Measurements from ENCODE around the gene LMOD2. TPM values are rescaled to one million over a fixed set of nuclear protein-coding genes. Genes with fewer than 3 reads are reported as not detected.

Gene LMOD2
- polyA plus RNA-seq, 1 experiment = not detected

DNA sequence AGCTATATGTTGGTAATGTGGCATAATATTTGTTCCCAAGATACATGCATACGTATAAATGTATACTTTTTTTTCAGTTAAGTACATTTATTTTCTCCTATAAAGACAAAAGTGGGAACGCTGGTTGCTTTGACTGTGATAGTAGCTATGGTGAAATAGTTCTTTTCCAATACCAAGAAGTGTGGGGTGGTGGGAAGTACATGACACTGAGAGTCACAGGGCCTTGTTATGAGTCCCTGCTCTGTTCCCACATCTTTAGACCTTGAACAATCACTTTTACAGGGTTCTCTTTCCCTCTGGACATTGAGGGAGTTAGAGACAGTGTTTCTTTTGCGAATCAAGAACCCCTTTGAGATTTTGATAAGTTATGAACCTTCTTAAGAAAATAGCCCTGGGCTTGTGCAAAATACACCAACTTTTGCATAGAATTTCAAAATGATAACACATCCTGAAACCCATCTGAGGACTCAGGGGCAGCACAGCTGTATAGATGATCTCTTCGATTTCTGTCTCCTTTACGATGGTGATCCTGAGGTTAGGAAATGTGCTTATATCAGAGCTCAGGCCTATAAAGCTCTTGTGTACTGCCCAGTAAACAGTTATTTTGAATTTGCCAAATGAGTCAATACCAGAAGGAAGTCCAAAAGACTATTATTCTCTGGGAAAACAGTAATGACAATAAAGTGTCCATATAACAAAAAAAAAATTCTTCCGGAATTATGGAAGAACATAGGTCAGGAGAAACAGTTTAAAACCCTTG lies 1.1 kb downstream of the LMOD2 start:
- DNase-seq (ENCODE audit: low read depth) = no peak
- H3K4me3 ChIP-seq (ENCODE audit: low read depth, low read length) = no peak overlapping the region
- peaks cover 1% of the 10 kb centered on the region; the same call in 1 of the 2 replicates for H3K27me3 ChIP-seq (ENCODE audit: control insufficient read depth, insufficient read depth, low read length)
- ChIA-PET POLR2A (no interaction called here), CTCF (interaction anchor here (1.9 to 2.4 kb wide), 2 partner anchors 12 to 45 kb away, joined by 4 to 11 read pairs; no protein-coding TSS in a partner anchor)
- no peaks in the 10 kb centered on the region for H3K36me3 ChIP-seq (ENCODE audit: control insufficient read depth, insufficient read depth, low read length)
- TF ChIP-seq, protein P1, sequence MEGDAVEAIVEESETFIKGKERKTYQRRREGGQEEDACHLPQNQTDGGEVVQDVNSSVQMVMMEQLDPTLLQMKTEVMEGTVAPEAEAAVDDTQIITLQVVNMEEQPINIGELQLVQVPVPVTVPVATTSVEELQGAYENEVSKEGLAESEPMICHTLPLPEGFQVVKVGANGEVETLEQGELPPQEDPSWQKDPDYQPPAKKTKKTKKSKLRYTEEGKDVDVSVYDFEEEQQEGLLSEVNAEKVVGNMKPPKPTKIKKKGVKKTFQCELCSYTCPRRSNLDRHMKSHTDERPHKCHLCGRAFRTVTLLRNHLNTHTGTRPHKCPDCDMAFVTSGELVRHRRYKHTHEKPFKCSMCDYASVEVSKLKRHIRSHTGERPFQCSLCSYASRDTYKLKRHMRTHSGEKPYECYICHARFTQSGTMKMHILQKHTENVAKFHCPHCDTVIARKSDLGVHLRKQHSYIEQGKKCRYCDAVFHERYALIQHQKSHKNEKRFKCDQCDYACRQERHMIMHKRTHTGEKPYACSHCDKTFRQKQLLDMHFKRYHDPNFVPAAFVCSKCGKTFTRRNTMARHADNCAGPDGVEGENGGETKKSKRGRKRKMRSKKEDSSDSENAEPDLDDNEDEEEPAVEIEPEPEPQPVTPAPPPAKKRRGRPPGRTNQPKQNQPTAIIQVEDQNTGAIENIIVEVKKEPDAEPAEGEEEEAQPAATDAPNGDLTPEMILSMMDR (IDR thresholded peaks at IDR 0.05; ENCODE audit: insufficient read depth, low read depth, low read length) = no peak

DNA sequence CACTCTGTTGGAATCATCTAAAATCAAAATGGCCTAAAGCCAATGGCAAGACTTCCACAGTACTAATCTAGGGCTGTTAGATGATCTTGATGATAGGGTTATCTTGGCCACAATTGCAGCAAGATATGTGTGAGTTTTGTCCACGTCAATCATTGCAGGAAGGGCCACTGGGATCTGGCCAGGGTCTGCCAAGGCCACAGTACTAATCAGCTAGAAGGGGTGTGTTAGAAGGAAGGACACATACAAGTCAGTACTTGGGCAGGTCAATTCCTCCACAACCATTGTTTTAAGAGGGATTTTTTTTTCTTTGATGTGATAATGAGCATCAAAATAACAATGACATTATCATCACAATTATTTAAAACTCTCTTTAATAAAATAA lies 1.6 kb downstream of the LMOD2 start:
- Histone ChIP-seq H3K27me3 (ENCODE audit: control insufficient read depth, insufficient read depth, low read length) (peaks cover 5% of the 10 kb centered on the region), H3K4me3 (ENCODE audit: low read depth, low read length) (no peak overlapping the region), H3K36me3 (ENCODE audit: control insufficient read depth, insufficient read depth, low read length) (no peaks in the 10 kb centered on the region)
- DNase-seq (ENCODE audit: low read depth) = no peak
- ChIA-PET CTCF (interaction anchor here (1.9 kb wide), 1 partner anchor 44 kb away, joined by 4 read pairs; no protein-coding TSS in a partner anchor), POLR2A (no interaction called here)
- TF ChIP-seq, protein P1 (IDR thresholded peaks at IDR 0.05; ENCODE audit: insufficient read depth, low read depth, low read length) = no peak

GRCh38 chr7:123658023-123658422 lies 2.4 kb downstream of the LMOD2 start:
- TF ChIP-seq, protein P1 (IDR thresholded peaks at IDR 0.05; ENCODE audit: insufficient read depth, low read depth, low read length) = no peak
- Histone ChIP-seq H3K36me3 (ENCODE audit: control insufficient read depth, insufficient read depth, low read length) (no peaks in the 10 kb centered on the region), H3K27me3 (ENCODE audit: control insufficient read depth, insufficient read depth, low read length) (peaks cover 5% of the 10 kb centered on the region), H3K4me3 (ENCODE audit: low read depth, low read length) (no peak overlapping the region)
- ChIA-PET CTCF (no interaction called here), POLR2A (interaction anchor here (0.6 kb wide), 1 partner anchor 123 kb away, joined by 13 read pairs; no protein-coding TSS in a partner anchor)
- no peak for DNase-seq (ENCODE audit: low read depth)

- ChIA-PET CTCF (no interaction called here), POLR2A (no interaction called here)
- Histone ChIP-seq H3K36me3 (ENCODE audit: control insufficient read depth, insufficient read depth, low read length) (no peaks in the 10 kb centered on the region), H3K4me3 (ENCODE audit: low read depth, low read length) (no peak overlapping the region), H3K27me3 (ENCODE audit: control insufficient read depth, insufficient read depth, low read length) (peaks cover 5% of the 10 kb centered on the region)
- DNase-seq (ENCODE audit: low read depth) = no peak
- TF ChIP-seq, protein P1 (IDR thresholded peaks at IDR 0.05; ENCODE audit: insufficient read depth, low read depth, low read length) = no peak
Observed at GRCh38 chr7:123660514-123661354, 5.1 kb downstream of the LMOD2 start.

GRCh38 chr7:123661765-123662164 lies 6.1 kb downstream of the LMOD2 start:
- no peak for DNase-seq (ENCODE audit: low read depth)
- Histone ChIP-seq H3K36me3 (ENCODE audit: control insufficient read depth, insufficient read depth, low read length) (no peaks in the 10 kb centered on the region), H3K27me3 (ENCODE audit: control insufficient read depth, insufficient read depth, low read length) (peaks cover 5% of the 10 kb centered on the region), H3K4me3 (ENCODE audit: low read depth, low read length) (no peak overlapping the region)
- ChIA-PET CTCF (interaction anchor here (1.5 kb wide), 1 partner anchor 136 kb away, joined by 4 read pairs; no protein-coding TSS in a partner anchor), POLR2A (no interaction called here)
- TF ChIP-seq, protein P1 (IDR thresholded peaks at IDR 0.05; ENCODE audit: insufficient read depth, low read depth, low read length) = no peak

All from BJ (cell line).